Naive thymus-derived CD4-positive, alpha-beta T cell (primary cell): Measurements from ENCODE around the gene PTPRA. TPM values are rescaled to one million over a fixed set of nuclear protein-coding genes. Genes with fewer than 3 reads are reported as not detected.

Experiments used
- ATAC-seq: fragments of 150-1000 bp; cut with Tn5 transposase; 2 replicates; pipeline ENCODE4 v1.10.0; 2021; ENCODE audit warnings: mild to moderate bottlenecking, moderate library complexity
- CTCF ChIA-PET: fragments of 350-600 bp; sonication (Branson Sonifier 250); formaldehyde crosslinking; loops from one replicate; lab custom pipeline; 2021; ENCODE audit warnings: antibody characterized with exemption; lab: Charles Lee
- POLR2A ChIA-PET: fragments of 350-600 bp; sonication (Branson Sonifier 250); formaldehyde crosslinking; loops from one replicate; lab custom pipeline; 2021; ENCODE audit warnings: antibody characterized with exemption, inconsistent platforms; lab: Charles Lee
- DNase-seq, 9 donors: peaks; one replicate each; pipeline versions ENCODE4 v3.0.0 to v3.0.0-alpha.2; 2020 to 2022; ENCODE audit warnings: mixed read lengths in 1 of 9
- H3K27ac ChIP-seq: one replicate; pipeline ENCODE4 v1.7.0; 2013; ENCODE audit warnings: mild to moderate bottlenecking, low read depth, low read length, moderate library complexity
- H3K27me3 ChIP-seq, 2 donors: one replicate each; pipeline ENCODE4 v1.7.0; 2013; ENCODE audit warnings: low read length in 2 of 2, mild to moderate bottlenecking in 2 of 2, moderate library complexity in 2 of 2; ENCODE audit not compliant: control insufficient read depth in 2 of 2, insufficient read depth in 2 of 2
- H3K36me3 ChIP-seq, 3 experiments: 1 replicate in 2 of 3; 2 replicates in 1 of 3; pipeline ENCODE4 v1.7.0; 2013; ENCODE audit warnings: low read length in 3 of 3, mild to moderate bottlenecking in 3 of 3, moderate library complexity in 1 of 3; ENCODE audit not compliant: insufficient read depth in 3 of 3, control insufficient read depth in 2 of 3
- H3K4me1 ChIP-seq, 2 donors: one replicate each; pipeline ENCODE4 v1.7.0; 2013; ENCODE audit warnings: low read length in 2 of 2, mild to moderate bottlenecking in 2 of 2, moderate library complexity in 1 of 2; ENCODE audit not compliant: control insufficient read depth in 2 of 2, insufficient read depth in 2 of 2
- H3K4me3 ChIP-seq: 2 replicates; pipeline ENCODE4 v1.7.0; 2013; ENCODE audit warnings: mild to moderate bottlenecking, low read length
- H3K9me3 ChIP-seq, 3 experiments: 1 replicate in 2 of 3; 2 replicates in 1 of 3; pipeline ENCODE4 v1.7.0; 2013; ENCODE audit warnings: low read length in 3 of 3; ENCODE audit not compliant: control insufficient read depth in 2 of 3
- H3K27ac Mint-ChIP-seq, 9 donors: one replicate each; pipeline ENCODE4 v1.8.0; 2020 to 2022; ENCODE audit warnings: mixed read lengths in 9 of 9, mild to moderate bottlenecking in 8 of 9, moderate library complexity in 5 of 9, inconsistent platforms in 2 of 9
- H3K27me3 Mint-ChIP-seq, 5 donors: one replicate each; pipeline ENCODE4 v1.8.0; 2021 to 2022; ENCODE audit warnings: mixed read lengths in 5 of 5, mild to moderate bottlenecking in 1 of 5
- H3K36me3 Mint-ChIP-seq, 5 donors: one replicate each; pipeline ENCODE4 v1.8.0; 2020 to 2022; ENCODE audit warnings: mixed read lengths in 5 of 5, mild to moderate bottlenecking in 3 of 5, inconsistent platforms in 1 of 5
- H3K4me1 Mint-ChIP-seq, 7 donors: one replicate each; pipeline ENCODE4 v1.8.0; 2020 to 2022; ENCODE audit warnings: mixed read lengths in 7 of 7, mild to moderate bottlenecking in 3 of 7, inconsistent platforms in 1 of 7
- H3K4me3 Mint-ChIP-seq, 10 donors: one replicate each; pipeline ENCODE4 v1.8.0; 2020 to 2022; ENCODE audit warnings: mild to moderate bottlenecking in 10 of 10, mixed read lengths in 10 of 10, moderate library complexity in 6 of 10, inconsistent platforms in 2 of 10
- H3K9me3 Mint-ChIP-seq, 11 donors: one replicate each; pipeline ENCODE4 v1.8.0; 2020 to 2022; ENCODE audit warnings: mixed read lengths in 11 of 11, mild to moderate bottlenecking in 4 of 11, inconsistent platforms in 1 of 11, moderate library complexity in 1 of 11
- intact Hi-C, 2 donors: fragments of 100-400 bp; cut with micrococcal nuclease; formaldehyde crosslinking; loops; one replicate each; pipeline ENCODE4 v1.15.1; 2023
- polyA plus RNA-seq, 2 donors: library from polyadenylated mRNA; unstranded; fragments of 300-500 nt; fragmentation: Illumina TruSeq; gene quantifications; one replicate each; pipeline ENCODE4 v1.2.3, GENCODE V29; 2021
- total RNA-seq, 6 experiments: library from RNA in 5 of 6; stranded (reverse) in 5 of 6; gene quantifications; 1 replicate in 5 of 6; 2 replicates in 1 of 6; pipeline ENCODE4 v1.2.3 and lab custom pipeline; 2021 to 2026

The PTPRA gene
- total and polyA plus RNA-seq, 7 experiments from 2014 or later, result 27.5 to 86.6 (median 78.2) TPM

DNA sequence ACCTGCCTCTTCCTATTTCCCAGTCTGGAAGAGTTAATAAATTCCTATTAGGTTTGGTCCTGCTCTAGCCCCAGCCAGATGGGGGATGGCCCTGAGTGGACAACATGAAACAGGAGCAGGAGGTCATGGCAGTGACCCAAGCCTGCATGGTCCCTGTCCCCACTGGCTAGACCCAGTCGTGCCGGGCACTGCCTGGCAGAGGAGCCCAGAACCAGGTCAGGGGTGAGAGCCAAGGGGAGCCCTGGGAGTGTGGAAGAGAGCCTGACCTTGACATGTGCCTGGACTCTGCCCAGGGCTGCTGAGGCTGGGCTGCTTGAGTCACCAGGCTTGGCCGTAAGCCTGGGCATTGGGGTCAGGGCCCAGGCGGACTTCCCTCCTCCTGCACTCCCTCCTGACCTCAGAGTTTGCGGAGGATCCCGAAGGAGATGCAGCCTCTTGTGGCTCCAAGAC is 207.7 kb downstream of the PTPRA start:
- peaks cover 0 to 13% of the 10 kb centered on the region in 2 donors for H3K27me3 ChIP-seq
- ChIA-PET CTCF (no interaction called here), POLR2A (no interaction called here)
- ATAC-seq (no peak), DNase-seq (peak in 1 of 9 donors; percentile 5)
- no peak overlapping the region for H3K27ac ChIP-seq
- peaks cover 8 to 61% (median 23%) of the 10 kb centered on the region in 5 donors for H3K27me3 Mint-ChIP-seq
- intact Hi-C loops, result no loop called here
- peaks cover 0 to 23% of the 10 kb centered on the region in 2 donors for H3K4me1 ChIP-seq
- H3K4me3 Mint-ChIP-seq, result peak overlapping the region in 5 of 10 donors; percentile 4 to 83 (median 68)
- H3K27ac Mint-ChIP-seq, result no peak overlapping the region
- no peaks in the 10 kb centered on the region for H3K9me3 ChIP-seq
- H3K36me3 ChIP-seq, result no peaks in the 10 kb centered on the region
- peaks cover 0 to 13% (median 0%) of the 10 kb centered on the region in 5 donors for H3K36me3 Mint-ChIP-seq
- peaks cover 16 to 27% (median 23%) of the 10 kb centered on the region in 7 donors for H3K4me1 Mint-ChIP-seq
- H3K4me3 ChIP-seq, result no peak overlapping the region
- H3K9me3 Mint-ChIP-seq, result peaks cover 0 to 6% (median 0%) of the 10 kb centered on the region in 11 donors

DNA sequence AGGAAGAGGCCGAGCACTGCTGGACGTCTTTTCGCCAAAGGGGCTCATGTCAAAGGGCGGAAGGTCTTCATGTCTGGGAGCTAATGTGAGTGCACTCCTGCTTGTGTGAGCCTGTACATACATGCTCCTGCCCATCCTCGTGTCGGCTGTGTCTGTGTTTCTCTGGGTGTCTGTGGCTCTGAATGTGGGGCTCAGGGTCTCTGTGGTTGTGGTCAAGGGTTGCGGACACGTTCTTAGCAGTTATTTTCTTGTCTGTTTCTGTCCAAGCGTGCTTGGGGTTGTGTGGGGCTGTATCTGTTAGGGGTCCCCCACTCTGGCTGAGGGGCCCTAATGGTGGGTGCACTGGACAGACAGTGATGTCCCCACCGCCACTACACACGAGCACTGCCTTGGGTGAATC is 208.4 kb downstream of the PTPRA start:
- peak overlapping the region in 9 of 10 donors; percentile 4 to 83 (median 72) for H3K4me3 Mint-ChIP-seq
- POLR2A ChIA-PET, result no interaction called here
- intact Hi-C loops, result no loop called here

DNA sequence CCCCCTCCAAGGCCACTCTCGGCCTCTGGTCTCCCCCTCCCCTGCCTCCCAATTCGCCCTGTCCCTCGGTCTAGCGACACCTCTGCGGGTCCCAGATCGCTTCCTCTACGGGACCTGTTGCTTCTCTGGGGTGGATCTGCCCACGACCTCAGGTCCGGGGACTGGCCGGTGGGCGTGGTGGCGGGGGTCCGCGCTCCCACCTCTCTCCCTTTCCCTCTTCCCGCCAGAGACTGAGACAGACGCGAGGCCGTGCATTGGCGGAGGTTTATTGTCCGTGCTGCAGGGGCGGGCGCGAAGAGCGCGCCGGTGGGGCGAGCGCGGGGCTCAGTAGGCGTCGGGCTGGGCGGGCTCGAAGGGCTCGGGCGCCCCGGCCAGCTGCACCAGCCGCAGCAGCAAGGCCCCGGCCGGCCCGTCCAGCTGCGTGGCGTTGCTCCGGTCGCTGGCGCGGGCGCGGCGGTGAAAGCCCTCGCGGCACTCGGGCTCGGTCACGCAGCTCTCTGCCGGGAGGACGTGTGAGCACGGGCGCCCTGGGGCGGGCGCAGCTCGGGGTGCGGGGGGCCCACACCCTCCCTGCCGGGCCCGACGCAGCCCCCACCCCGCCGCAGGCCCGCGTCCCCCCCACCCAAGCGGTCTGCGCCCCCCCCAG is 209.1 kb downstream of the PTPRA start:
- H3K4me3 ChIP-seq, result peak overlapping the region; percentile 24
- Mint-ChIP-seq H3K4me1 (peaks cover 11 to 19% (median 17%) of the 10 kb centered on the region in 7 donors), H3K27me3 (peaks cover 8 to 62% (median 23%) of the 10 kb centered on the region in 5 donors), H3K4me3 (peak overlapping the region; percentile 62 to 83 (median 72)), H3K9me3 (peaks cover 0 to 6% (median 0%) of the 10 kb centered on the region in 11 donors), H3K27ac (no peak overlapping the region), H3K36me3 (peaks cover 0 to 10% (median 0%) of the 10 kb centered on the region in 5 donors)
- DNase-seq (peak in 1 of 9 donors; percentile 10), ATAC-seq (peak; percentile 35)
- H3K27ac ChIP-seq, result no peak overlapping the region
- peaks cover 0 to 14% of the 10 kb centered on the region in 2 donors for H3K4me1 ChIP-seq
- H3K36me3 ChIP-seq, result no peaks in the 10 kb centered on the region
- CTCF ChIA-PET, result no interaction called here
- intact Hi-C loops, result no loop called here
- POLR2A ChIA-PET, result interaction anchor here (0.9 to 2.2 kb wide), 4 partner anchors 10 to 19 kb away, joined by 3 to 24 read pairs (median 7); no protein-coding TSS in a partner anchor
- H3K27me3 ChIP-seq, result peaks cover 0 to 13% of the 10 kb centered on the region in 2 donors
- H3K9me3 ChIP-seq, result no peaks in the 10 kb centered on the region

More for the DNA sequence above, 208.4 kb downstream of the PTPRA start:
- DNase-seq (no peak), ATAC-seq (no peak)
- H3K27ac Mint-ChIP-seq, result peak overlapping the region in 1 of 9 donors; percentile 32
- Histone ChIP-seq H3K27me3 (peaks cover 0 to 13% of the 10 kb centered on the region in 2 donors), H3K4me1 (peaks cover 0 to 22% of the 10 kb centered on the region in 2 donors), H3K36me3 (no peaks in the 10 kb centered on the region), H3K4me3 (no peak overlapping the region), H3K9me3 (no peaks in the 10 kb centered on the region), H3K27ac (no peak overlapping the region)
- peaks cover 0 to 13% (median 0%) of the 10 kb centered on the region in 5 donors for H3K36me3 Mint-ChIP-seq
- peaks cover 16 to 26% (median 22%) of the 10 kb centered on the region in 7 donors for H3K4me1 Mint-ChIP-seq
- CTCF ChIA-PET, result no interaction called here
- peaks cover 0 to 6% (median 0%) of the 10 kb centered on the region in 11 donors for H3K9me3 Mint-ChIP-seq
- H3K27me3 Mint-ChIP-seq, result peaks cover 8 to 62% (median 23%) of the 10 kb centered on the region in 5 donors

DNA sequence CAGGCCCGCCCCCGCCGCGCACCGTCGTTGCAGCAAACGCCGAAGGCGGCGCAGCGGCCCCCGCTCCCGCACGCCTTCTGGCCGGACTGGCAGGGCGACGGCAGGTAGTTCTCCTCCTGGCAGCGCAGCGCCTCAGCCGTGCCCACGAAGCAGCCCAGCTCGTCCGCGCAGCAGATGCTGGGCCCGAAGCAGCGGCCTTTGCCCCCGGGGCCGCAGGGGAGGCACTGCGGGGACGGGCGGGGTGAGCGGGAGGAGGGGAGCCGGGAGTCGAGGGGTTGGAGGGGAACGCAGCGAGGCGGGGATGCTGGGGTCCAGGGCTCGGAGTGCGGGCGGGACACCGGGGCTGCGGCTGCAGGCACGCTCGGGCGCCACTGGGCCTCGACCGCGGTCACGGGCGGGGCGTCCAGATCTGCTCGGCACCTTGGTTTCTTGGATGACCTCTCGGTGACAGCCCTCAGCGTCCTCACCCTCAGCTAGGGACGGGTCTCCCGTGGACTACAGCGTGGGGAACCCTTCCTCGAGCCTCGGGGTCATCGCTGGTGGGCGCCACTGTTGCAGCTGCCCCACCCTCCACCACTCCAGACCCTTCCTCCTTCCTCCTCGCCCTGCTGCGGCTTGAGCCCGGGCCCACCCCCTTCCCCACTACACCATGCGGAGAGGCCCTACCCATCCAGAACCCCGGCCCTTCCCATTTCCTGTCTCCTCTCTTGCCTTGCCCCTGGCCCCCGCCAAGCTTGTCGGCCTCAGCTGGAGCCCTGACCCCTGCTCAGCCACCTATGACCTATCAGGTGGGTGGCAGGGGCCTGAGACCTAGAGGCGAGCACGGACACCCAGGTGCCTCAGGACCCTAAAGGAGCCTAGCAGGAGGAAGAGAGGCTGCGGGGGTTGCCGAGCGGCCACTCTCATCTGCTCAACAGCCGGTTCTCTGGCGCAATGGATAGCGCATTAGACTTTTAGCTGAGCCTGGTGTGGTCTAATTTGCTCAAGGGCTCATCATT is 210.0 kb downstream of the PTPRA start:
- ChIA-PET POLR2A (interaction anchor here (0.7 to 2.2 kb wide), 6 partner anchors 9 to 35 kb away, joined by 3 to 24 read pairs (median 4); no protein-coding TSS in a partner anchor), CTCF (no interaction called here)
- peak overlapping the region in 9 of 10 donors; percentile 27 to 79 (median 59) for H3K4me3 Mint-ChIP-seq
- intact Hi-C loops, result no loop called here
- Histone ChIP-seq H3K36me3 (no peaks in the 10 kb centered on the region), H3K27ac (no peak overlapping the region), H3K9me3 (no peaks in the 10 kb centered on the region), H3K4me1 (peaks cover 0 to 8% of the 10 kb centered on the region in 2 donors), H3K4me3 (peak overlapping the region; percentile 17), H3K27me3 (peaks cover 0 to 13% of the 10 kb centered on the region in 2 donors)
- H3K9me3 Mint-ChIP-seq, result peaks cover 0 to 2% (median 0%) of the 10 kb centered on the region in 11 donors
- H3K27ac Mint-ChIP-seq, result peak overlapping the region in 2 of 9 donors; percentile 3 to 20
- ATAC-seq (peak; percentile 25), DNase-seq (peak in 3 of 9 donors; percentile 20 to 42 (median 23))
- H3K4me1 Mint-ChIP-seq, result peaks cover 5 to 13% (median 9%) of the 10 kb centered on the region in 7 donors
- H3K36me3 Mint-ChIP-seq, result peaks cover 0 to 4% (median 0%) of the 10 kb centered on the region in 5 donors
- peaks cover 8 to 56% (median 23%) of the 10 kb centered on the region in 5 donors for H3K27me3 Mint-ChIP-seq

DNA sequence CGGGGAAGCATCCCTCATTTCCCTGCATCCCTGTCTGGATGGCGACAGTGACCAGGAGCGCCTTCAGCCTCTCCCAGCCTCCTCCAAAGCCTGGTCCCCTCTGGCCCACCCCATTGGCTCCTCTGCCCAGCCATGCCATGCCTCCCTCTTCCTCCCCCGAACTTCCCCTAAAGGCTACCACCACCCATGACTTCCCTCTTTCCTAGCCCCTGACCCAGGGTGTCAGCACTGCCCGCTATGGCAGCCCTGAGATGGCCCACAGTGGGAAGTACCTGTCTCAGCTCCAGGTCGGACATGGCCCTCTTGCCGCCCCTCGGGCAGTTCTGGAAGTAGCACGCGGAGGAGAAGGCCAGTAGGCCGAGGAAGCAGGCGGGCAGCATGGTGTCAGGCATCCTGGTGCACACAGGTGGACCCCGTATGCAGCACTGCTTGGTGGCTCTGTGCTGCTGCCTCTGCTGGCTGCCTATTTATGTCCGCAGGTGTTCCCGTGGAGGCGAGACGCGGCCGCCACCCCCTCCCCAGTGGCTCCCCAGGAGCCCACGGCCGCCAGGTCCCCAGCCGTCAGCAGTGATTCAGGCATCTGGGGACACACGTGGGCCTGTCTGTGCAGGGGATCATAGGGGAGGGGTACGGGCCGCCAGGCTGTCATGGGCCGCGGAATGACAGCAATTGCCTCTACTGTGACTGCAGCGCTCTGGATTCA is 211.2 kb downstream of the PTPRA start, which contains the start of gene AVP:
TSS of gene AVP (minus strand) at position 442 of the 703 bp plus-strand sequence. CDS start at position 392, 50 bp downstream.
- Mint-ChIP-seq H3K36me3 (peaks cover 0 to 4% (median 0%) of the 10 kb centered on the region in 5 donors), H3K27me3 (peaks cover 8 to 54% (median 23%) of the 10 kb centered on the region in 5 donors), H3K4me1 (peaks cover 5 to 15% (median 11%) of the 10 kb centered on the region in 7 donors), H3K9me3 (peaks cover 0 to 2% (median 0%) of the 10 kb centered on the region in 11 donors), H3K27ac (peak within 1 kb of the TSS in 2 of 9 donors; percentile 3 to 20), H3K4me3 (peak within 1 kb of the TSS in 9 of 10 donors; percentile 27 to 79 (median 65))
- H3K36me3 ChIP-seq, result no peaks in the 10 kb centered on the region
- no peak for DNase-seq
- ChIA-PET POLR2A (interaction anchor here (1.4 to 2.2 kb wide), 3 partner anchors 8 to 36 kb away, joined by 4 to 24 read pairs (median 10); no protein-coding TSS in a partner anchor), CTCF (no interaction called here)
- H3K4me3 ChIP-seq, result no peak within 1 kb of the TSS
- no peaks in the 10 kb centered on the region for H3K9me3 ChIP-seq
- peaks cover 0 to 8% of the 10 kb centered on the region in 2 donors for H3K4me1 ChIP-seq
- peak; percentile 49 for ATAC-seq
- peaks cover 0 to 13% of the 10 kb centered on the region in 2 donors for H3K27me3 ChIP-seq
- intact Hi-C loops, result no loop called here
- H3K27ac ChIP-seq, result no peak within 1 kb of the TSS
